WERI-Rb-1 (cell line): Measurements from ENCODE around the gene MOSPD3.

Experiments used
- DNase-seq: peaks from one replicate; pipeline ENCODE4 v3.0.0-alpha.2; 2020
- H3K27ac ChIP-seq: fragments of 250-450 bp; sonication (Bioruptor Pico); 2 replicates; pipeline ENCODE4 v1.5.1; 2020; ENCODE audit warnings: mild to moderate bottlenecking, moderate library complexity
- H3K27me3 ChIP-seq: fragments of 250-450 bp; sonication (Bioruptor Pico); 2 replicates; pipeline ENCODE4 v1.5.1; 2021; ENCODE audit warnings: mild to moderate bottlenecking, low read depth, moderate library complexity; ENCODE audit not compliant: insufficient read depth, severe bottlenecking
- H3K36me3 ChIP-seq: fragments of 250-450 bp; sonication (Bioruptor Pico); 2 replicates; pipeline ENCODE4 v1.5.1; 2020; ENCODE audit warnings: mild to moderate bottlenecking, moderate library complexity
- H3K4me3 ChIP-seq: 2 replicates; pipeline ENCODE4 v1.5.1; 2011; ENCODE audit warnings: low read depth, mild to moderate bottlenecking, control low read depth, low read length
- H3K9me3 ChIP-seq: fragments of 250-450 bp; sonication (Bioruptor Pico); 2 replicates; pipeline ENCODE4 v1.5.1; 2021; ENCODE audit warnings: mild to moderate bottlenecking, moderate library complexity; ENCODE audit not compliant: severe bottlenecking
- TF ChIP-seq, protein P1 (sequence below): IDR thresholded peaks from 2 replicates; pipeline ENCODE4 v1.5.1; 2011; ENCODE audit warnings: low read depth, mild to moderate bottlenecking, control low read depth, inconsistent platforms, low read length

The MOSPD3 gene

DNA sequence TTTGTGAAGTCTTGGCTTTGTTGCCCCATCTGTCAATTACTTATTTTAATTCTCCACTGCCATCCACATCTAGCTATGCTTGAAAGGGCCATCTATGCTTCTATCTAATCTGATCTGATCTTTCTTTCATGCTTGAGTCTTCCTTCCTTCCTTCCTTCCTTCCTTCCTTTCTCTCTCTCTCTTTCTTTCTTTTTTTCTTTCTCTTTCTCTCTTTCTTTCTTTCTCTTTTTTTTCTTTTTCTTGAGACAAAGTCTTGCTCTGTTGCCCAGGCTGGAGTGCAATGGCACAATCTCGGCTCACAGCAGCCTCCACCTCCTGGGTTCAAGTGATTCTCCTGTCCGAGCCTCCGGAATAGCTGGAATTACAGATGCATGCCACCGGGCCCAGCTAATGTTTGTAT, 17.7 kb downstream of the MOSPD3 start:
- no peaks in the 10 kb centered on the region for H3K9me3 ChIP-seq
- no peaks in the 10 kb centered on the region for H3K27me3 ChIP-seq
- H3K36me3 ChIP-seq = no peaks in the 10 kb centered on the region
- no peak overlapping the region for H3K27ac ChIP-seq
- H3K4me3 ChIP-seq = no peak overlapping the region
- TF ChIP-seq, protein P1, sequence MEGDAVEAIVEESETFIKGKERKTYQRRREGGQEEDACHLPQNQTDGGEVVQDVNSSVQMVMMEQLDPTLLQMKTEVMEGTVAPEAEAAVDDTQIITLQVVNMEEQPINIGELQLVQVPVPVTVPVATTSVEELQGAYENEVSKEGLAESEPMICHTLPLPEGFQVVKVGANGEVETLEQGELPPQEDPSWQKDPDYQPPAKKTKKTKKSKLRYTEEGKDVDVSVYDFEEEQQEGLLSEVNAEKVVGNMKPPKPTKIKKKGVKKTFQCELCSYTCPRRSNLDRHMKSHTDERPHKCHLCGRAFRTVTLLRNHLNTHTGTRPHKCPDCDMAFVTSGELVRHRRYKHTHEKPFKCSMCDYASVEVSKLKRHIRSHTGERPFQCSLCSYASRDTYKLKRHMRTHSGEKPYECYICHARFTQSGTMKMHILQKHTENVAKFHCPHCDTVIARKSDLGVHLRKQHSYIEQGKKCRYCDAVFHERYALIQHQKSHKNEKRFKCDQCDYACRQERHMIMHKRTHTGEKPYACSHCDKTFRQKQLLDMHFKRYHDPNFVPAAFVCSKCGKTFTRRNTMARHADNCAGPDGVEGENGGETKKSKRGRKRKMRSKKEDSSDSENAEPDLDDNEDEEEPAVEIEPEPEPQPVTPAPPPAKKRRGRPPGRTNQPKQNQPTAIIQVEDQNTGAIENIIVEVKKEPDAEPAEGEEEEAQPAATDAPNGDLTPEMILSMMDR = no peak
- DNase-seq = no peak

DNA sequence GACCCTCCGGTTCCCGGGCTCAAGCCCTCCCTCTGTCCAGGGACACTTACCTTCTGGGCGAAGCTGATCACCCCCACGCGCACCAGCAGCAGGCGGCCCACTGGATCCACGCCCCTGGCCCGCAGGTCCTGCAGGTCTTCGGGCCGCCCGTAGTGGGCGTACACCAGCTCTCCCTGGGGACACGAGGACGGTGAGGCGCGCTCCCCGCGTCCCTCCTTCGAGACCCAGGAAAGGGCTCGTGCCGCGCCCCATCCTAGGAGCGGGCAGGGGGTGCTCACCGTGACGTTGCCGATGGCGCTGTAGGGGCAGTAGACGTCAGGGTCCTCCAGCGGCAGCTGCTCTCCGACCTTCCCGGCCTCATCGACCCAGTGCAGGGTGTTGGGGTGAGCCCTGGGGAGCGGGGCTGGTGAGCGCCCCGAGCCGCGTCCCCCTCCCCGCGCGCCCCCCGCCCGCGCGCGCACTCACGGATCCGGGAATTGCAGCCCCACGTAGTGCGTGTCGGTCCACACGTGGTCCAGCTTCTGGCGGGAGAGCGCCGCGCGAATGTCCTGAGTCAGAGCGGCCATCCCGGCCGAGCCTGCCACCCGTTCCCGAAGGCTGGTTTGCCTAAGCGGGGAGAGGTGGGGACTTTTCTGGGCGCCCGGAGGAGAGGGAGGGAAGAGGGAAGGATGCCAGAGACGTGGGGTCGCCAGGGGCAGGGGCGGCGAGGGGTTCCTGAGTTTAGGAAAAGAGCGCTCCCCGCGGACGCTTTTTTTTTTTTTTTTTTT, 20.8 kb downstream of the MOSPD3 start:
- Histone ChIP-seq H3K9me3 (no peaks in the 10 kb centered on the region), H3K27me3 (no peaks in the 10 kb centered on the region), H3K4me3 (peak overlapping the region; percentile 48), H3K36me3 (no peaks in the 10 kb centered on the region), H3K27ac (0 out of 2 replicates have a peak overlapping the region, but pooled peaks have one; percentile 5)
- DNase-seq = peak; percentile 68
- TF ChIP-seq, protein P1 = peak; percentile 54; the same call in 1 of the 2 replicates

DNA sequence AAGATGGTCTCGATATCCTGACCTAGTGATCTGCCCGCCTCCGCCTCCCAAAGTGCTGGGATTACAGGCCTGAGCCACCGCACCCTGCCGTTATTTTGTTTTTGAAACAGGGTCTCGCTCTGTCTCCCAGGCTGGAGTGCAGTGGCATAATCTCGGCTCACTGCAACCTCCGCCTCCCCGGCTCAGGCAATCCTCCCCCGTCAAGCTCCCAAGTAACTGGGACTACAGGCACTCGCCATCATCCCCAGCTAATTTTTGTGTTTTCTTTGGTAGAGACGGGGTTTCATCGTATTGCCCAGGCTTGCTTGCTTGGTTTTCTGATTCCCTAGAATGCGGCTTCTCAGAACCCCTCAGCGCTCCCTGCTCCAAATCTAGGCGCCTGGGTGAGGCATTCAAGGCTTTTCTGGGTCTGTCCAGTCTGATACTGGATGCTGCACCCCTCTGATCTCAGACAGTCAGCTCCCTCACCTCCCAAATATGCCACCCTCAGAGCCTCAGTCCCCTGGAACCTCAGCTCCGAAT, 27.7 kb downstream of the MOSPD3 start:
- H3K36me3 ChIP-seq = no peaks in the 10 kb centered on the region
- TF ChIP-seq, protein P1 = no peak

DNA sequence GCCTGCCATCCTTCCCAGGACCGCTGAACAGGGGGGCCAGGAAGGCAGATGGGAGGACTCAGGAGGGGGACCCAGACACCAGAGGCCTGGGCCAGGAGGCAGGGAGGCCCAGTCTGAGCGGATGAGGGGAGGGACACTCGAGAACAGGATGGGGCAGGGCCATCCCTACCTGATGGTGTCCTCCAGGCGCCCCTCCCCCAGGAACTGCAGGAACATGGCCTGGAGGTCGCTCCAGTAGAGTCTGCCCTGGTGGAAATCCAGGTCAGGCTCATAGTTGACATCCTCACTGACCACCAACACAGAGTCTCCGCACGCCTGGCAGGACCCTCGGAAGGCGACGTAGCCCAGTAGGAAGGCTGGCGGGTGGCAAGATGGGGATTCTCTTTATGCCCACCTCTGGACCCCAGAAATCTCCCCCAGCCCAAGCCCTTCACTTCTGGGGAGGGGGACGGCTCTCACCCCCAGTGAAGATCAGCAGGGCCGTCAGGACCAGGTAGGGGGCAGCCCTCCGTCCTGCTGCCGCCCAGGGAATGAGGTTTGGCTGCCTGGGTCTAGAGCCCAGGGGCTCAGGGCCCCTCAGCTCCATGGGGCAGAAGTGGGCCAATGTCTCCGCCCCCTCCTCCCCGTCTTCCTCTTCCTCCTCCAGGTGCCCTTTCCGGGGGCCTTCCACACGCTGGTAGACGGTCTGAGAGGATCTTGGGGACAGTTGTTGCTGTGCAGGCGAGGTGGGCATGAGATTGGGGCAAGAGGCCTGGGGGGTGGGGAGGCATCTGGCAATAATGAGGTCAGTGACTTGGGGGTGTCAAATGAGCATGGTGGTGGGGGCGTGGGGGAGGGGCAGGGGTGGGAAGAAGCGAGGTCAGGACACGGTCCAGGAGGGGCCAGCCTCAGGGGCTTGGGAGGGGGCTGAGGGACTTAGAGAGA, 28.4 kb downstream of the MOSPD3 start:
- DNase-seq = no peak
- TF ChIP-seq, protein P1 = no peak
- no peak overlapping the region for H3K27ac ChIP-seq
- H3K36me3 ChIP-seq = no peaks in the 10 kb centered on the region
- H3K4me3 ChIP-seq = no peak overlapping the region
- no peaks in the 10 kb centered on the region for H3K9me3 ChIP-seq
- no peaks in the 10 kb centered on the region for H3K27me3 ChIP-seq

More for the DNA sequence above, 27.7 kb downstream of the MOSPD3 start:
- Histone ChIP-seq H3K4me3 (no peak overlapping the region), H3K27me3 (no peaks in the 10 kb centered on the region), H3K9me3 (no peaks in the 10 kb centered on the region), H3K27ac (no peak overlapping the region)
- no peak for DNase-seq

DNA sequence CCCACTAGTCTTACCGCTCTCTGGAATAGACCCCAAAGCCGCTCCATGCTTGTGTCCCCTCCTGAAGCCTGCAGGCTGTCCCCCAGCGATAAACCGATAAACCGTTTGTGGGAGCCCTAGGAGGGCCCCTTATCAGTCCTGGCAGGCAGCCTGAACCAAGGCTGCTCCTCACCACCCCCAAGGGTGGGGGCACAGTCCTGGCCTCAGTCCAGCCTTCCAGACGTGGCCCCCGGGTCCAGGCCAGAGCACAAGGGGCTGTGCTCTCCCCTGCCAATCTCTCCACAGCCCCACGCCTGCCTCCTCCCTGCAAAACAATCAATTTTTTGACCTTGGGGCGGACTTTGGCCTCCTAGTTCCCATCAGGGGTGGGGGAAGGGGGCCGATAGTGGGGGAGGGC, 29.1 kb downstream of the MOSPD3 start, which contains the start of gene TFR2:
Gene TFR2 (minus strand): TSS at position 90 of the 397 bp plus-strand sequence. CDS start 43 bp downstream, at position 47.
- Histone ChIP-seq H3K36me3 (no peaks in the 10 kb centered on the region; the same call in 1 of the 2 replicates), H3K9me3 (no peaks in the 10 kb centered on the region), H3K4me3 (no peak within 1 kb of the TSS), H3K27ac (no peak within 1 kb of the TSS), H3K27me3 (no peaks in the 10 kb centered on the region)
- TF ChIP-seq, protein P1 = no peak
- DNase-seq = no peak
